ENCODE measurements around the gene PSMA7. TPM values are rescaled to one million over a fixed set of nuclear protein-coding genes. Genes with fewer than 3 reads are reported as not detected.
A peak's percentile ranks its signal among the peaks of the same experiment; 100 is the strongest.

Gene PSMA7
- total RNA-seq, 2 donors from 2014 or later = 174 to 176 TPM

DNA sequence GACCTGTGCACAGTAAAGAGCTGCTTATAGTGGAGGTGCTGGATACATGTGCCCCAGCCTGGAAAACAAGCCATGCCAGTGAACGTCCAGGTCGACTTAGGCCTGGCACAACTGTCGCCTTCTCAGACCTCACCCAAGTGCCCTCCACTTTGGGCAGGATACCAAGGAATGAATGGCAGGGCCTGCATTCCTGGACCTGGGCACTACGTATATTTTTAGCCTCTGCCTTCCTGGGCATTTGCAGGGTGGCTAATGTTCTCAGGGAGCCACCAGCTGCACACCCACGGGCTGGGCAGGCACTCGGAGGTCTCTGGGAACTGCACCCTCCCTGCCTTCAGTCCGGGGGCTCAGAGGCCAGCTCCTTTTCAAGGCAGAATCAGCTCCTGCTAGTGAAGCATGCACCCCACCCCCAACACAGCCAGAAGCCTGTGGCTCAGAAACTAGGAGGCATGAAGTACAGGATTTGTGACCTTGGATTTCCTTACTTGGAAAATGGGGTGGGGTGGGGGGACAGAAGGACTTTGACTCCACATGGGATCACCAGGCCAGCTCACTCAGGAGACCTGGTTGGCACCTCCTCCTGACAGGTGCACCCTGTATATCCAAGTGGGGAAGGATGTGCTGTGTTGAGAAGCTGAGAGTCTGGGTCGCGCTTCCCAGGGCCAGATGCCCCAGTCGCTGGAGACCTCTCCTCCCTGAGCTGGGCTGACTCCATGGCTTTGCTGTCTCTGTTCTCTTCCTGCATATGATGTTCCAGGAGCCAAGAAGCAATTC lies 23.4 kb downstream of the PSMA7 start:
- Histone ChIP-seq H3K4me1 (peaks cover 46% of the 10 kb centered on the region), H3K27me3 (no peaks in the 10 kb centered on the region), H3K9me3 (no peaks in the 10 kb centered on the region), H3K4me3 (no peak overlapping the region), H3K36me3 (replicated peaks in 1 of 2; ENCODE audit: insufficient read depth in 1 of 2, low read depth in 2 of 2) (no peaks in the 10 kb centered on the region), H3K27ac (peak overlapping the region; percentile 30 to 99 (median 98))
- peak; percentile 62 to 87 (median 80) for DNase-seq
- WGBS, 2 donors = 11 to 18% methylated on average over 3 to 10 of the region's 10 CpGs
- peak; percentile 2 for ATAC-seq
- intact Hi-C loops (cut with DNase I) = loop anchor here (5.0 kb wide), 1 partner anchor 47 kb away; no protein-coding TSS in a partner anchor
- TF ChIP-seq, protein P1, sequence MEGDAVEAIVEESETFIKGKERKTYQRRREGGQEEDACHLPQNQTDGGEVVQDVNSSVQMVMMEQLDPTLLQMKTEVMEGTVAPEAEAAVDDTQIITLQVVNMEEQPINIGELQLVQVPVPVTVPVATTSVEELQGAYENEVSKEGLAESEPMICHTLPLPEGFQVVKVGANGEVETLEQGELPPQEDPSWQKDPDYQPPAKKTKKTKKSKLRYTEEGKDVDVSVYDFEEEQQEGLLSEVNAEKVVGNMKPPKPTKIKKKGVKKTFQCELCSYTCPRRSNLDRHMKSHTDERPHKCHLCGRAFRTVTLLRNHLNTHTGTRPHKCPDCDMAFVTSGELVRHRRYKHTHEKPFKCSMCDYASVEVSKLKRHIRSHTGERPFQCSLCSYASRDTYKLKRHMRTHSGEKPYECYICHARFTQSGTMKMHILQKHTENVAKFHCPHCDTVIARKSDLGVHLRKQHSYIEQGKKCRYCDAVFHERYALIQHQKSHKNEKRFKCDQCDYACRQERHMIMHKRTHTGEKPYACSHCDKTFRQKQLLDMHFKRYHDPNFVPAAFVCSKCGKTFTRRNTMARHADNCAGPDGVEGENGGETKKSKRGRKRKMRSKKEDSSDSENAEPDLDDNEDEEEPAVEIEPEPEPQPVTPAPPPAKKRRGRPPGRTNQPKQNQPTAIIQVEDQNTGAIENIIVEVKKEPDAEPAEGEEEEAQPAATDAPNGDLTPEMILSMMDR (IDR thresholded peaks at IDR 0.05) = no peak
- TF ChIP-seq POLR2A (IDR thresholded peaks at IDR 0.05) = no peak

DNA sequence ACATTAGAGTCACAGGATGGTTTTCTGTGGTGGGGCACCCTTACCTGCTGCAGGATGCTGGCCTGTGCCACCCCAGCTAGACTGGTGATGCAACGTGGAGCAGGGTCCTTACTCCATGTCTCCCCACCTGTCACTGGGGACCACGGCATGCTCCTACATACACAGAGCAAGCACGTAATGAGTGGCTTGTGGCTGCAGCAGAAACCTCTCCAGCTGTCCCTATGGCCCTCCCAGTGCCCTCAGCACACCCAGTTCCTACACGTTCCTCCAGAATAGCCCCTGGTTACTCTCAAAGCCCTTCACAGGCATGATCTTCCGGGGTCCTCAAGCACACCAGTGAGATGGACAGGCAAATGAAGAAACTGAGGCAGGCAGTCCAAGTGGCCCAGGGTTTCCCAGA lies 24.1 kb downstream of the PSMA7 start:
- Histone ChIP-seq H3K27ac (peak overlapping the region; percentile 30 to 99 (median 98)), H3K27me3 (no peaks in the 10 kb centered on the region), H3K4me3 (no peak overlapping the region), H3K4me1 (peaks cover 40% of the 10 kb centered on the region), H3K9me3 (no peaks in the 10 kb centered on the region), H3K36me3 (replicated peaks in 1 of 2; ENCODE audit: insufficient read depth in 1 of 2, low read depth in 2 of 2) (no peaks in the 10 kb centered on the region)
- no peak for ATAC-seq
- no peak for DNase-seq
- intact Hi-C loops (cut with DNase I) = loop anchor here (5.0 kb wide), 1 partner anchor 47 kb away; no protein-coding TSS in a partner anchor
- WGBS, 2 donors = 75 to 83% methylated on average over 4 to 5 of the region's 5 CpGs
- TF ChIP-seq, protein P1 (IDR thresholded peaks at IDR 0.05) = no peak
- TF ChIP-seq POLR2A (IDR thresholded peaks at IDR 0.05) = no peak

- no peak overlapping the region for H3K4me3 ChIP-seq
- intact Hi-C loops (cut with DNase I) = loop anchor here (5.0 kb wide), 1 partner anchor 46 kb away; no protein-coding TSS in a partner anchor
- no peaks in the 10 kb centered on the region for H3K27me3 ChIP-seq
- no peaks in the 10 kb centered on the region for H3K36me3 ChIP-seq (replicated peaks in 1 of 2; ENCODE audit: insufficient read depth in 1 of 2, low read depth in 2 of 2)
- peak overlapping the region in 3 of 4 donors; percentile 98 to 99 (median 98) for H3K27ac ChIP-seq
- no peak for DNase-seq
- ATAC-seq = no peak
- H3K4me1 ChIP-seq = peaks cover 33% of the 10 kb centered on the region
- WGBS, 2 donors = 76 to 82% methylated on average over 12 to 21 of the region's 21 CpGs
- no peak for TF ChIP-seq POLR2A (IDR thresholded peaks at IDR 0.05)
- TF ChIP-seq, protein P1 (IDR thresholded peaks at IDR 0.05) = no peak
- H3K9me3 ChIP-seq = no peaks in the 10 kb centered on the region
These were observed 24.8 kb downstream of the PSMA7 start for GRCh38 chr20:62118113-62119043.

GRCh38 chr20:62117658-62118057 lies 25.5 kb downstream of the PSMA7 start:
- ATAC-seq (no peak), DNase-seq (peak in 2 of 4 donors; percentile 23 to 34)
- intact Hi-C loops (cut with DNase I) = loop anchor here (5.0 kb wide), 1 partner anchor 45 kb away; no protein-coding TSS in a partner anchor
- H3K4me3 ChIP-seq = no peak overlapping the region
- H3K27me3 ChIP-seq = no peaks in the 10 kb centered on the region
- no peaks in the 10 kb centered on the region for H3K36me3 ChIP-seq (replicated peaks in 1 of 2; ENCODE audit: insufficient read depth in 1 of 2, low read depth in 2 of 2)
- H3K27ac ChIP-seq = no peak overlapping the region
- peaks cover 29% of the 10 kb centered on the region for H3K4me1 ChIP-seq
- H3K9me3 ChIP-seq = no peaks in the 10 kb centered on the region
- TF ChIP-seq, protein P1 (IDR thresholded peaks at IDR 0.05) = no peak
- TF ChIP-seq POLR2A (IDR thresholded peaks at IDR 0.05) = no peak
- WGBS, 2 donors = 47 to 49% methylated on average over 8 to 15 of the region's 15 CpGs

Data from body of pancreas (tissue), 4 donors.